Suppressor macrophage treated with lipopolysaccharide for 1 hour (primary cell): ENCODE data around the gene DRD1.
"Not testable (repeated sequence)": the region's sequence is repeated elsewhere in the genome, so short reads cannot be mapped to it uniquely, and the experiment has no call there.

ENCODE experiments used
- DNase-seq, 3 donors: peaks; one replicate each; pipeline ENCODE4 v3.0.0-alpha.2; 2020 to 2022

The DRD1 gene

GRCh38 chr5:175422058-175422457 is 21.9 kb downstream of the DRD1 start:
- no peak for DNase-seq

DNA sequence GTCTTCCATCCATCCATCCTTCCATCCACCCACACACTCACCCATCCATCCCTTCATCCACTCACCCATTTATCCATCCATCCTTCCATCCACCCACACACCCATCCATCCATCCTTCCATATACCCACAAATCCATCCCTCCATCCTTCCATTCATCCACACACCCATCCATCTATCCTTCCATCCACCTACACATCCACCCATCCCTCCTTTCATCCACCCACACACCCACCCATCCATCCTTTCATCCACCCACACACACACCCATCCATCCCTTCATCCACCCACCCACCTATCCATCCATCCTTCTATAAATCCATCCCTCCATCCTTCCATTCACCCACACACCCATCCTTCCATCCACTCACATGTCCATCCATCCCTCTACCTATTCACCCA is 23.6 kb downstream of the DRD1 start:
- DNase-seq: no peak

DNA sequence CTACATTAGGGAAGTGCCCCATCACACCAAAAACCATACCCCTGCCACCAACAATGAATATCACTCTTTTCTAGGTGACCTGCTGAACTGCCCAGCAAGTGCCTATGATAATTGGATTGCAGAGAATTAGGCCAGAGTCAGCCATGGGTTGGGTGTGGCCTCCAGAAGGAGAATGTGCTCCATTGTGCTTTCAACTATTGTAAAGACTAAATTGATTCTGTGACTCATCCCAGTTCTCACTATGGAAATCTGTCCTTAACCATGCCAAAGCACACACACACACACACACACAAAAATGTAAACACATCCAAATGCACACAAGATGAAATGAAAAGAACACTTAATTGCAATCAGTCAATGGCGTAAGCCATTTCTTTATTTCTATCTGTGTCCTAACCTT is 25.7 kb downstream of the DRD1 start:
- DNase-seq: no peak

DNA sequence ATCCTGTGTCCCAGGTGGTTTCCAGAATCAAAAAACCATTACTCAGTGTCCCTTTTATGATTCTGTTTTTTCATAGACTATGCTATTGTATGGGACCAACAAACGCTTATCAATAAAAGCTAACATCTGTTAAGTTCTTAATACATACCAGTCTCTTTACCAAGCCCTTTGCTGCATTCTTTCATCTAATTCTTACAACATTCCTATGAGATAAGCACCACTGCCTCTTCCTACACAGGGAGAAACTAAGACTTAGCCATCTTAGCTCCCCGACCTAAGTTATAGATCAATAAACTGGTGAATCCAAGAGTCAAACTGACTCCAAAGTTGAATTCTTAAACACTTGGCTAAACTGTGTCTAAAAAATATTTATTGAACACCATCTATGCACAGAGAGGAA is 26.6 kb downstream of the DRD1 start:
- DNase-seq: no peak

- no peak for DNase-seq
These were observed 28.7 kb downstream of the DRD1 start for GRCh38 chr5:175415303-175415702.

- no peak for DNase-seq
These were observed 33.1 kb downstream of the DRD1 start for GRCh38 chr5:175410926-175411325.

GRCh38 chr5:175406300-175406699 is 37.7 kb downstream of the DRD1 start:
- no peak for DNase-seq

GRCh38 chr5:175397590-175398297 is 46.2 kb downstream of the DRD1 start:
- not testable (repeated sequence) for DNase-seq

- DNase-seq: not testable (repeated sequence)
These were observed 48.6 kb downstream of the DRD1 start for GRCh38 chr5:175395430-175395829.

- DNase-seq: no peak
These were observed 49.4 kb downstream of the DRD1 start for GRCh38 chr5:175394601-175395000.

- no peak for DNase-seq
These were observed 50.1 kb downstream of the DRD1 start for GRCh38 chr5:175393897-175394296.

- no peak for DNase-seq
These were observed 51.7 kb downstream of the DRD1 start for GRCh38 chr5:175392236-175392635.

DNA sequence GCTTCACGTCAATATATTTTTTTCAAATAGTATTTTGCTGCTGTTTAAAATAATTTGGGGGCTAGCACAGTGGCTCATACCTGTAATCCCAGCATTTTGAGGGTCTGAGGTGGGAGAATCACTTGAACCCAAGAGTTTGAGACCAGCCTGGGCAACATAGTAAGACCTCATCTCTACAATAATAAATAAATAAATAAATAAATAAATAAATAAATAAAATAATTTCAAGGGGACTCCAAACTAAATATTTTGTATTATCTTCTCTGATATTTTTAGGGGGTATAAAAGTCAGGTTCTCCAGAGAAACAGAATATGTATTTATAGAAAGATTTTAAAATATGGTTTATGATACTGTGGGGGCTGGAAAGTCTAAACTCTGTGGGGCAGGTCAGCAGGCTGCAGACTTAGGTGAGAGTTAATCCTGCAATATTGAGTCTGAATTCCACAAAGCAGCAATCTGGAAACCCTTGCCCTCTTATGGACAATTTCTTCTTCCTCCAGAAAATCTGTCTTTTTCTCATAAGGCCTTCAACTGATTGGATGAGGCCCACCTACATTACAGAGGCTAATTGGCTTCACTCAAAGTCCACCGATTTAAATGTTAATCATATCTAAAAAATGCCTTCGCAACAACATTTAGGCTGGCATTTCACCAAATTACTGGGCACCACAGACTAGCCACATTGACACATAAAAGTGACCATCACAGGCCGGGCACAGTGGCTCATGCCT is 53.5 kb downstream of the DRD1 start:
- no peak for DNase-seq
